Tibial nerve (tissue), 3 donors: ENCODE measurements around the gene RNF157.

Experiments
- POLR2A ChIP-seq, 2 donors: fragments of 450-650 bp; IDR thresholded peaks; one replicate each; pipeline ENCODE4 v1.6.1; 2017; ENCODE audit warnings: antibody characterized with exemption in 2 of 2, mild to moderate bottlenecking in 2 of 2, moderate library complexity in 2 of 2
- TF ChIP-seq, protein P1 (sequence below), 5 experiments: fragments of 200-600 bp in 3 of 5; fragments of 450-650 bp in 2 of 5; sonication (generic) in 3 of 5; IDR thresholded peaks; one replicate each; pipeline ENCODE4 v1.5.1; 2016 to 2019; ENCODE audit warnings: antibody characterized with exemption in 5 of 5, mild to moderate bottlenecking in 3 of 5, moderate library complexity in 2 of 5

DNA sequence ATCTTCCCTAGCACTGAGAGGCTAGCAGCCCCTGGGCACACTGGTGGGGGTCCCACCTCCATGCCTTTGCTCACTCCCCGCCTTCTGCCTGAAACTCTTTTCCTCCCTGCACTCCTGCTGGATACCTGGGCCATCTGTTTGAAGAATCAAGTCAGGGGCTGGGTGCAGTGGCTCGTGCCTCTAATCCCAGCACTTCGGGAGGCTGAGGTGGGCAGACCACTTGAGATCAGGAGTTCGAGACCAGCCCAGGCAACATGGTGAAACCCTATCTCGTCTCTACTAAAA, 115.0 kb downstream of the RNF157 start:
- TF ChIP-seq, protein P1, sequence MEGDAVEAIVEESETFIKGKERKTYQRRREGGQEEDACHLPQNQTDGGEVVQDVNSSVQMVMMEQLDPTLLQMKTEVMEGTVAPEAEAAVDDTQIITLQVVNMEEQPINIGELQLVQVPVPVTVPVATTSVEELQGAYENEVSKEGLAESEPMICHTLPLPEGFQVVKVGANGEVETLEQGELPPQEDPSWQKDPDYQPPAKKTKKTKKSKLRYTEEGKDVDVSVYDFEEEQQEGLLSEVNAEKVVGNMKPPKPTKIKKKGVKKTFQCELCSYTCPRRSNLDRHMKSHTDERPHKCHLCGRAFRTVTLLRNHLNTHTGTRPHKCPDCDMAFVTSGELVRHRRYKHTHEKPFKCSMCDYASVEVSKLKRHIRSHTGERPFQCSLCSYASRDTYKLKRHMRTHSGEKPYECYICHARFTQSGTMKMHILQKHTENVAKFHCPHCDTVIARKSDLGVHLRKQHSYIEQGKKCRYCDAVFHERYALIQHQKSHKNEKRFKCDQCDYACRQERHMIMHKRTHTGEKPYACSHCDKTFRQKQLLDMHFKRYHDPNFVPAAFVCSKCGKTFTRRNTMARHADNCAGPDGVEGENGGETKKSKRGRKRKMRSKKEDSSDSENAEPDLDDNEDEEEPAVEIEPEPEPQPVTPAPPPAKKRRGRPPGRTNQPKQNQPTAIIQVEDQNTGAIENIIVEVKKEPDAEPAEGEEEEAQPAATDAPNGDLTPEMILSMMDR (IDR thresholded peaks at IDR 0.05): no peak
- TF ChIP-seq POLR2A (IDR thresholded peaks at IDR 0.05): no peak
